Ectodermal cell (in vitro differentiated cells): ENCODE results near the gene MLF2. TPM values are rescaled to one million over a fixed set of nuclear protein-coding genes. Genes with fewer than 3 reads are reported as not detected.

ENCODE experiments used
- H3K27ac ChIP-seq: 2 replicates; pipeline ENCODE4 v1.7.0; 2013; ENCODE audit warnings: mild to moderate bottlenecking, low read depth, low read length; ENCODE audit not compliant: insufficient read depth, poor library complexity, severe bottlenecking
- H3K27me3 ChIP-seq: 2 replicates; pipeline ENCODE4 v1.7.0; 2013; ENCODE audit warnings: mild to moderate bottlenecking, low read length; ENCODE audit not compliant: insufficient read depth, control insufficient read depth, poor library complexity, severe bottlenecking
- H3K36me3 ChIP-seq: one replicate; pipeline ENCODE4 v1.7.0; 2013; ENCODE audit warnings: low read length; ENCODE audit not compliant: control insufficient read depth, insufficient read depth
- H3K4me1 ChIP-seq: one replicate; pipeline ENCODE4 v1.7.0; 2013; ENCODE audit warnings: low read length; ENCODE audit not compliant: control insufficient read depth, insufficient read depth
- H3K4me3 ChIP-seq: 2 replicates; pipeline ENCODE4 v1.7.0; 2013; ENCODE audit warnings: low read depth, low read length, control low read depth; ENCODE audit not compliant: insufficient read depth
- H3K9me3 ChIP-seq: 2 replicates; pipeline ENCODE4 v1.7.0; 2013; ENCODE audit warnings: mild to moderate bottlenecking, low read length, moderate library complexity; ENCODE audit not compliant: control insufficient read depth
- WGBS, 2 experiments: methylation state at CpG; one replicate each; pipeline ENCODE4 v1.1.7; 2013; ENCODE audit warnings: missing lambda C conversion rate in 2 of 2; 5-methylcytosine and 5-hydroxymethylcytosine counted together
- polyA plus RNA-seq, 4 experiments: library from polyadenylated mRNA; stranded (reverse); fragments of 50-300 nt; gene quantifications; one replicate each; pipeline ENCODE4 v1.2.3, GENCODE V29; 2013

MLF2 gene
- polyA plus RNA-seq (2013, experiment 1 of 4), result 150 TPM
- 148 TPM for polyA plus RNA-seq (2013, experiment 2 of 4)
- 136 TPM for polyA plus RNA-seq (2013, experiment 3 of 4)
- 146 TPM for polyA plus RNA-seq (2013, experiment 4 of 4)

DNA sequence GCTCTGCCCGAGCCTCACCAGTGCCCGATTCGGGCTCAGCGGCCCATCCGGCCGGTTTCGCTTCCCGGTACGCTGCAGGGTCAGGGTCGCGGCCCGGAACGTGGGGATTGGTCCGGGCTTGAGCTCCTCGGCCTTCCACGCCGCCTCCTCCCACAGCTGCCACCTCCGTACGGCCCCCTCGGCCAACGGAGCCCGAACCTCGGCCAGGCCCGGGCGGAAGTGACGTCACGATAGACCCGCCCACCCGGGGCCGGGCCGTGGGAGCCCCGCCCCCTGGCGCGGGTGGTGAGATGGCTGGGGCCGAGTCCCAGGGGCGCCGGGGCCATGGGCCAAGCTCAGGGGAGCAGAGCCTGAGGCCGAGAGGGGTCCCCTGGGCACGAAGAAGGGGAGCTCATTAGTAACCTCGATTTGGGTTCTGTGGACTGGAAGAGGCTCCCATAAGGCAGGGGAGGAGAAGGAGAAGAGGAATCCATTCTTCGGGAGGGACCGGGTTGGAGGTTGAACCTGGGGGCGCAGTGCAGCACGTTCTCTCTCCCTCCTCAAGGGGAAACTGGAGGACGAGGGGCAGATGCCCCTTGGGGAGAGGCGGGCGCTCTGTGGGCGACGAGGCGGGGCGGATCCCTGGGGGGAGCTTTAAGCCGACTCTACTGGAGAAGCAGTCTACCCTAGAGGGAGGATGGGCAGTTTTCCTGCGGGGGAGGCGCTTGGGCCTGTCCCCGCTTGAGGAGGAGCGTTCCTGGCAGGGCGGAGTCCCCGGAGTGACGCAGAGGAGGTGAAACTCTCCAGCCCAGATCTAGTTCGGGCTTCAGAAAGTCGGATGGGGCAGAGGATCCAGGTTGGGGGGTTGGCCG lies at the start of gene MLF2:
TSS of gene MLF2 (minus strand) at position 221 of the 851 bp plus-strand sequence. CDS start 807 bp downstream, outside the sequence.
- Histone ChIP-seq H3K4me1 (peaks cover 21% of the 10 kb centered on the region), H3K4me3 (peak within 1 kb of the TSS; percentile 96), H3K27me3 (no peaks in the 10 kb centered on the region), H3K36me3 (peaks cover 33% of the 10 kb centered on the region), H3K9me3 (no peaks in the 10 kb centered on the region), H3K27ac (peak within 1 kb of the TSS; percentile 93)
- 0% methylated on average over 62 of the region's 62 CpGs for WGBS, 2 experiments

DNA sequence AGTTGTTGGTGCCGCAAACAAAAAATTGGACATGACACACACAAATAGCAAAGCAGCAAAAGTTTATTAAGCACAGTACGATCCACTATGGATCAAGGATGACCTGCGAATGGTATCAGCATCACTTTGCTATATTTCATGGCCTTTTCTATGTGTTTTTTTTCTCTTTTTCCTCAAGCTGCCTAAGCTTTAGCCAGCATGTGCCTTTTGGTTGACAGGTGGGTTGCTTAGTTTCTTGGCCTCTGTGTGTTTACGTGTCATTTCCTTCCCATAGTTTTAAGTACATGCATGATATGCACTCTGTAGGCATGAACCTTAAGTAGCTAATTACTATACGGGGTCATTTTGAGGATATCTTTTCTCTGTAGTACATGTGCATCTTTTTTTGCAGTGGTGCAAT lies 46.2 kb upstream of the MLF2 start:
- 91 to 98% methylated on average over 5 of the region's 5 CpGs for WGBS, 2 experiments
- Histone ChIP-seq H3K27ac (no peak overlapping the region), H3K4me3 (no peak overlapping the region), H3K9me3 (no peaks in the 10 kb centered on the region), H3K36me3 (no peaks in the 10 kb centered on the region), H3K4me1 (no peaks in the 10 kb centered on the region), H3K27me3 (no peaks in the 10 kb centered on the region)

DNA sequence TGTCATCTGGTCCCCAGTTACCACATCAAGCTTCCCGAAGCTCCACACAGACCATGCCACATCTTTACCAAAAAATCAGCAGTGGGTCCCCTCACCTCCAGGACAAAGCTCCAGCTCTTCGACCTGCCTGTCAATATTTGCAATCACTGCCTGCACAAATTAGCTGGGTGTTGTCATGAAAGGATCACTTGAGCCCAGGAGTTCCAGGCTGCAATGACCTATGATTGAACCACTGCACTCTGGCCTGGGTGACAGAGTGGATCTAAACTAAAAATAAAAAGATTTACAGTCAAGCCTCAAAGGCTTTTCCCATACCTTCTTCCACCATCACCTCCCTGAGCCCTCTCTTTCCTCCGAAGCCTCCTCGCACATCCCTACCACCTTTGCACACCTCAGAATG lies 43.6 kb upstream of the MLF2 start:
- 93 to 96% methylated on average over 4 of the region's 4 CpGs for WGBS, 2 experiments
- no peaks in the 10 kb centered on the region for H3K9me3 ChIP-seq
- no peaks in the 10 kb centered on the region for H3K36me3 ChIP-seq
- H3K4me1 ChIP-seq, result peaks cover 12% of the 10 kb centered on the region
- H3K4me3 ChIP-seq, result no peak overlapping the region
- no peaks in the 10 kb centered on the region for H3K27me3 ChIP-seq
- no peak overlapping the region for H3K27ac ChIP-seq

DNA sequence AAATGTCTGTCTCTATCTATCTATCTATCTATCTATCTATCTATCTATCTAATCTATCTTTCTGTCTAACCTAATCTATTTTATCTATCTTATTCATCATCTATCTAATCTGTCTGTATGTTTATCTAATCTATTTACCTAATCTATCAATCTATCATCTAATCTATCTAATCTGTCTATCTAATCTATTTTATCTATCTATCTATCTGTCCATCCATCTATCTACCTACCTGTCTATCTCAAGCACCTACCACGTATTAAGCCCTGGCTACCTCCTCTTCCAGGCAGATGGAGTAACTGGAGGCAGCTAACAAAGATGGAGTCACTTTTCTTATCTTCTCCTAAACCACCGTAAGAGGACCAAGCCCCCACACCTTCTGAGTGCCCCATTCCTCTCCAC lies 42.1 kb upstream of the MLF2 start:
- H3K27me3 ChIP-seq, result no peaks in the 10 kb centered on the region
- H3K36me3 ChIP-seq, result no peaks in the 10 kb centered on the region
- 91 to 100% methylated on average over 2 of the region's 2 CpGs for WGBS, 2 experiments
- H3K9me3 ChIP-seq, result no peaks in the 10 kb centered on the region
- no peak overlapping the region for H3K4me3 ChIP-seq
- H3K4me1 ChIP-seq, result peaks cover 12% of the 10 kb centered on the region
- no peak overlapping the region for H3K27ac ChIP-seq

DNA sequence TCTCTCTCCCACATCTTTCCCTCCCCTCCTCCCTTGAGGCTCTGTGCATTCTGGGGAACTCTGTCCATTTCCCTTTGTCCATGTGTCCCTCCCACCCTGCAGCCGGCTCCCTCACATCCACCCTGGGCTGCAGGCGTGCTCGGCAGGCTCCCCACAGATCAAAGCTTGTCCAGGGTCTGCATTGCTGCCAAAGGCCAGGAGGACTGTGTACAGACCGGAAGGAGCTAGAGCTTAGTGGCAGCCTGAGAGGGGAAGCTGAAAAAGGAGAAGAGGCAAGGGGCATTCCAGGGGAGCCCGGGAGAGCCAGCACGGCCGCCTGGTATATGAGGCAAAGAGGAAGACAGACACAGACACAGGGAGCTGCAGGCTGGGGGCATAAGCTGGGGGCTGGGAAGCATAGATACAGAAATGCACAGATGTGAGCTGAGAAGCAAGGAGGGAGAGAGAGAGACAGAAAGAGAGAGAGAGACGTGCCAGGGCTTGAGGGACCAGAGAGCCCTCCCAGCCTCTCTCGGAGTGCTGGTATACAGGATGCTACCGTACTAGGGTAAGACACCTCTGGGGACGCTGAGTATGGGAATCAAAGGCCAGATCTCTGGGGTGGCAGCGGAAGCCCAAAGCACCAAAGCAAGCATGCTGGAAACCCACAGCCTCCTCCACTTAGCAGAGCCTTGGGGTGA lies 39.7 kb upstream of the MLF2 start:
- Histone ChIP-seq H3K4me3 (no peak overlapping the region), H3K27me3 (no peaks in the 10 kb centered on the region), H3K27ac (no peak overlapping the region), H3K36me3 (no peaks in the 10 kb centered on the region), H3K4me1 (peaks cover 17% of the 10 kb centered on the region), H3K9me3 (no peaks in the 10 kb centered on the region)
- 51 to 58% methylated on average over 12 of the region's 12 CpGs for WGBS, 2 experiments

DNA sequence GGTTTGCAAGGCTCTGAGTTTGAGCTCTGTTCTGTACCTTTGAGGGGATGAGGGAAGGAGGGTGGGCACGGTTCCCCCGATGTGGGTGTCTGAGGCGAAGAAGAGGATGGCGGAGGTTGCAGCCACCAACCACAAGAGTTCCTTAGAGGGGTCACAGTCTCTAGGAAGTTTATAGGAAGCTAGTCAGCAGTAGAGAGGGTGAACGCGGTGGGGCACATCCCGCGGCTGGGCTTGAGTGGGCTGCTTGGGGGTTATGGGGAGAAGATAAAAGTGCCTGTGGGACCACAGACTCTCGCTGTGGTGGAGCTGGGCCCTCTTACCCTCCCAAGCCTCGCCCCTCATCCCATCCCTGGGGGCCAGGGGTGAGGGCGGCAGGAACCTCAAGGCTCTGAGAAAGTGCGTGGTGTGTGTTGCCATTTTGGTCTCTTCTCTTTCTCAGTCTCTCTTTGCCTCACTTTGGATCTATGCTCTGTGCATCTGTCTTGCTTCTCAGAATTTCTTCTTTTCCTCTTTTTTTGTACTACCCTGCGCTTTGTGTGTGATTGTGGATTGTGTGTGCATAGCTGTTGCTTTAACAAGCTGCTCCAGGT lies 39.1 kb upstream of the MLF2 start:
- 96 to 97% methylated on average over 12 of the region's 13 CpGs for WGBS, 2 experiments
- no peak overlapping the region for H3K4me3 ChIP-seq
- no peaks in the 10 kb centered on the region for H3K36me3 ChIP-seq
- H3K9me3 ChIP-seq, result no peaks in the 10 kb centered on the region
- no peaks in the 10 kb centered on the region for H3K27me3 ChIP-seq
- H3K4me1 ChIP-seq, result peaks cover 17% of the 10 kb centered on the region
- no peak overlapping the region for H3K27ac ChIP-seq

DNA sequence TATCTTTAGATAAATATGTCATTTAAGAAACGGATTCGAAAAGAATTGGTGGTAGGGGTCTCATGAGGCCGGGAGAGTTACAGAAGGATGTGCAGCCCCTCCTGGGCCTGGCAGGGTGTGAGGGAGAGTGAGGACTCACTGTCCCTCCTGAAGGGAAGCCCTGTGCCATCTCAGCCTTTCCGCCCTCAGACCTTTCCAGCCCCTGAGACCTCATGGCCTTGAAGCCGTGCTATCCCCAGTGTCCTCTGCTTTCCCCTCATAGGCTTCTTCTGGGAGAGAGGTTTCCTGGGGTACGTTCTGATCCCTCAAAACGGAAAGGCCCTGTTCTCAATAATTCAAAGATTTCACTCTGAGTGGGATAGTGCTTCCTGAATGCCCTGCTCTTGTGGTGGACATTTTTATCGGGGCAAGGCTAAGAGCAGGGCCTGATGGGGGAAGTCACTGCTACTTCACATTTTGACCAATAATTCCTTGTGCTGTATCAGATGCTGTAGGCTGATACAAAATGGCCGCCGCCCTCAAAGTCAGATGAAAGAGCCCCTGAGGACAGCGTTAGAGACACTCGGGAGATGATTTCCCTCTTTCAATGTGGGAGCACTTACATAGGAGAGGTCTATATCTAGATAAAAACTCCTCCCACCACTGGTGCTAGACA lies 37.7 kb upstream of the MLF2 start:
- H3K4me1 ChIP-seq, result peaks cover 17% of the 10 kb centered on the region
- WGBS, 2 experiments, result 95 to 96% methylated on average over 12 of the region's 12 CpGs
- no peak overlapping the region for H3K4me3 ChIP-seq
- H3K27me3 ChIP-seq, result no peaks in the 10 kb centered on the region
- no peak overlapping the region for H3K27ac ChIP-seq
- no peaks in the 10 kb centered on the region for H3K36me3 ChIP-seq
- H3K9me3 ChIP-seq, result no peaks in the 10 kb centered on the region

DNA sequence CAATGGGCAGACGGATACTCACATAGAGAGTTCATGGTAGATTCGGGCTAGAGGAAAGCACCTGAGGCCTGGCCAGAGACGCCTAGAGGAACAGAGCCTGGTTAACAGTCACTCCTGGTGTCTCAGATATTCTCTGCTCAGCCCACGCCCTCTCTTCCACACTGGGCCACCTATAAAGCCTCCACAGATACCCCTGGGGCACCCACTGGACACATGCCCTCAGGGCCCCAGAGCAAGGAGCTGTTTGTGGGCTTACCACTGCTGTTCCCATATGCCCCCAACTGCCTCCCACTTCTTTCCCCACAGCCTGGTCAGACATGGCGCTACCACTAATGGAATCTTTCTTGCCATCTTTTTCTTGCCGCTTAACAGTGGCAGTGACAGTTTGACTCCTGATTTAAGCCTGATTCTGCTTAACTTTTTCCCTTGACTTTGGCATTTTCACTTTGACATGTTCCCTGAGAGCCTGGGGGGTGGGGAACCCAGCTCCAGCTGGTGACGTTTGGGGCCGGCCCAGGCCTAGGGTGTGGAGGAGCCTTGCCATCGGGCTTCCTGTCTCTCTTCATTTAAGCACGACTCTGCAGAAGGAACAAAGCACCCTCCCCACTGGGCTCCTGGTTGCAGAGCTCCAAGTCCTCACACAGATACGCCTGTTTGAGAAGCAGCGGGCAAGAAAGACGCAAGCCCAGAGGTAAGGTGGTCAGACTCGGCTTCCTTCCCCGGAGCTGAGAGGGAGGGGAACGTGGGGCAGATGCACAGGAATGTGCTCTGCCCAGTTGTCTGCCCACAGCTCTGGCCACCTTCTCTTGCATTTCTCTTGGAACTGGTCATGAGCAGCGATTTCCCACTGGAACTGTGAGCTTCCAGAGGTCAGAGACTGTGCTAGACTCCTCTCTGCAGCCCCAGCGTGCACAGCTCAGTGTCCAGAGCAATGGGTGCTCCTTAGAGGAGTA lies 36.3 kb upstream of the MLF2 start, which contains the start of gene CD4:
TSS of gene CD4 (plus strand) at position 557 of the 953 bp plus-strand sequence. CDS start 10,611 bp downstream, outside the sequence.
- WGBS, 2 experiments, result 65 to 67% methylated on average over 18 of the region's 18 CpGs
- no peaks in the 10 kb centered on the region for H3K27me3 ChIP-seq
- H3K4me1 ChIP-seq, result peaks cover 17% of the 10 kb centered on the region
- no peak within 1 kb of the TSS for H3K4me3 ChIP-seq
- H3K36me3 ChIP-seq, result no peaks in the 10 kb centered on the region
- no peaks in the 10 kb centered on the region for H3K9me3 ChIP-seq
- H3K27ac ChIP-seq, result no peak within 1 kb of the TSS

- Histone ChIP-seq H3K4me1 (peaks cover 18% of the 10 kb centered on the region), H3K9me3 (no peaks in the 10 kb centered on the region), H3K27ac (no peak overlapping the region), H3K36me3 (no peaks in the 10 kb centered on the region), H3K27me3 (no peaks in the 10 kb centered on the region), H3K4me3 (no peak overlapping the region)
- 89 to 94% methylated on average over 5 of the region's 5 CpGs for WGBS, 2 experiments
These were observed 34.4 kb upstream of the MLF2 start for GRCh38 chr12:6787309-6787708.
